ENCODE measurements around the gene RCE1. TPM values are rescaled to one million over a fixed set of nuclear protein-coding genes. Genes with fewer than 3 reads are reported as not detected.

RCE1 gene
- total RNA-seq, 1 donor from 2014 or later, result 18.8 TPM

DNA sequence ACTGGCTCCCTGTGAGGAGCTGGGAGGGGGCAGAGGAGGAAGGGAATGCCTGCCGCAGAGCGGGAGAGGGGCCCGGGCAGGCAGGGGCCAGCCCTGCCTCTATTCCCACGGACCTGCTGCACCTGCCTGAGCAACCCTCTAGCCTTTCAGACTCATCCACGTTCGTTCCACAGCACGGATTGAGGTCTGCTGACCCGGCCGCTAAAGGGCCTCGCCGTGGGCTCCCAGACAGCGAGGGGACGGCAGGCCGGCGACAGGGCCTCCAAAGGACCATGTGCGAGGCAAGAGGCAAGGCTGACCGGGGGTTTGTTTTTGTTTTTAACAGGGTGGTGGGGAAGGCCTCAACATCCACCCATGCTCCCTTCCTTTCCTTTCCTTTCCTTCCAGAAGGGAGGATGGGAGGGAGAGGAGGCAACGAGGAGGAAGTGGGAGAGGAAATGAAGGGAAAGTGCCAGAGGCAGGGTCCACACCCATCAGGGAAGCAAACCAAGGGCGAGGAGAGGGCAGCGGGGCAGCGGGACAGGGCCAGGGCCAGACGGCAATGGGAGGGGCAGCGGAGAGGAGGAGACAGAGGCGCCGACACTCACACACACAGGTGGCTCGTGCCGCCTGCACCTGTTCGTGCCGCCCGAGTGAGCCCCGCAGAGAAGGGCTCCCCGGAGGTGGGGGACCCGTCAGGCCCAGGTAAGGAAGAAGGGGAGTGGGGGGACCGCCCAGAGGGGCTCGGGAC is 21.1 kb downstream of the RCE1 start:
- Mint-ChIP-seq H3K36me3 (ENCODE audit: low read depth) (peaks cover 1% of the 10 kb centered on the region), H3K4me1 (ENCODE audit: low read depth) (no peaks in the 10 kb centered on the region), H3K4me3 (ENCODE audit: unreplicated experiment) (no peak overlapping the region), H3K27me3 (ENCODE audit: low read depth) (no peaks in the 10 kb centered on the region), H3K27ac (ENCODE audit: unreplicated experiment) (no peak overlapping the region), H3K9me3 (ENCODE audit: low read depth) (no peaks in the 10 kb centered on the region)
- no peak for DNase-seq (ENCODE audit: low spot score)
- TF ChIP-seq, protein P1, sequence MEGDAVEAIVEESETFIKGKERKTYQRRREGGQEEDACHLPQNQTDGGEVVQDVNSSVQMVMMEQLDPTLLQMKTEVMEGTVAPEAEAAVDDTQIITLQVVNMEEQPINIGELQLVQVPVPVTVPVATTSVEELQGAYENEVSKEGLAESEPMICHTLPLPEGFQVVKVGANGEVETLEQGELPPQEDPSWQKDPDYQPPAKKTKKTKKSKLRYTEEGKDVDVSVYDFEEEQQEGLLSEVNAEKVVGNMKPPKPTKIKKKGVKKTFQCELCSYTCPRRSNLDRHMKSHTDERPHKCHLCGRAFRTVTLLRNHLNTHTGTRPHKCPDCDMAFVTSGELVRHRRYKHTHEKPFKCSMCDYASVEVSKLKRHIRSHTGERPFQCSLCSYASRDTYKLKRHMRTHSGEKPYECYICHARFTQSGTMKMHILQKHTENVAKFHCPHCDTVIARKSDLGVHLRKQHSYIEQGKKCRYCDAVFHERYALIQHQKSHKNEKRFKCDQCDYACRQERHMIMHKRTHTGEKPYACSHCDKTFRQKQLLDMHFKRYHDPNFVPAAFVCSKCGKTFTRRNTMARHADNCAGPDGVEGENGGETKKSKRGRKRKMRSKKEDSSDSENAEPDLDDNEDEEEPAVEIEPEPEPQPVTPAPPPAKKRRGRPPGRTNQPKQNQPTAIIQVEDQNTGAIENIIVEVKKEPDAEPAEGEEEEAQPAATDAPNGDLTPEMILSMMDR (IDR thresholded peaks at IDR 0.05), result no peak

DNA sequence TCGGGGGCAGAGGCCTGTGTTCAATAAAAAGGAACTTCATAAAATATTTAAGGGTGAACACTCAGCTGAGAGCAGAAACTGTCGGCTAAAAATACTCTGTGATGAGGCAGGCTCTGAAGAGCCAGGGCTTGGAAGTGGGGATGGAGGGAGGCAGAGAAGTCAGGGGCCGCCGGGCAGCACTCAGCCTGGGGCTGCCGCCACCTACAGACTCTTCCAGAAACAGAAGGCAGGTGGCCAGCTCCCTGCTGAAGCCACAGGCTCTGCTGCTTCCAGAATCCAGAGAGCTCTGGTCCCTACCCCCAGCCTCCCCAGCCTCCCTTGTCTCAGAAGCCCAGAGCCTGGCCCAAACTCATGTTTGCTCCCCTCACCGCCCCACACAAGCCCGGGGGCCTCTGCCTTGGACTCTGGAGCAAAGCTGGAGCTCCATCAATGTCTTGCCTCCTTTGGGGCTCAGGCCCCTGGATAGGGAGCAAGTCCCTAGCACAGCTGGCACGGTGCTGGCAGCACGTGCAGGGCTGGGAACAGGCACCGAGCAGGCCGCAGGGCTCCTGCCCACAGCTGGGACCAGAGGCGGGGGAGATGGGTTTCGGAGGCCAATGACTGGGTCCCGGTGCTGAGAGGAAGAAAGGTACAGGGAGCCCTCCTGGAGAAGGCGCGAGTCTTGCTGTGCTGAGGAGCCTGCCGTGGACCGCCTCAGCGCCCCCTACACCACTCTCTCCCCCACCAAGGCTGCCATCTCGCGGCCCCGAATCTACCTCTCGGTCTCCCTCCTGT is 21.9 kb downstream of the RCE1 start:
- Mint-ChIP-seq H3K36me3 (ENCODE audit: low read depth) (peaks cover 1% of the 10 kb centered on the region), H3K9me3 (ENCODE audit: low read depth) (no peaks in the 10 kb centered on the region), H3K4me1 (ENCODE audit: low read depth) (no peaks in the 10 kb centered on the region), H3K27me3 (ENCODE audit: low read depth) (no peaks in the 10 kb centered on the region), H3K4me3 (ENCODE audit: unreplicated experiment) (no peak overlapping the region), H3K27ac (ENCODE audit: unreplicated experiment) (no peak overlapping the region)
- TF ChIP-seq, protein P1 (IDR thresholded peaks at IDR 0.05), result no peak
- DNase-seq (ENCODE audit: low spot score), result no peak

DNA sequence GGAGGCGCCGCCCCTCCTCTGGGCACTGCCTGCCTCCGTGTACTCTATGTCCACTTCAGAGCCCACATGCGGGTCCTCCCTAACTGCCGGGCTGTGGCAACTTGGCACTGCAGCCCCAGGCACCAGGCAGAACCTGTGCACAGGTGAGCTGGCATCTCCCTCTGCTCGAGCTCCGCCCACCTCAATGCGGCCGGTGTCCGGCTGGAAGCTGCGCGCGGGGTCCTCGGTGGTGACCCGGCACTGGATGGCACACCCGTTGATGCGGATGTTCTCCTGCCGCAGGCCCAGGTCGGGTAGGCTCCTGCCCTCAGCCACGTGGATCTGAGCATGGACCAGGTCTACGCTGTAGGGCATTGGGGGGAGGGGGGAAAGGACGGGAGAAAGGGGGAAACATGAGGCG is 22.8 kb downstream of the RCE1 start:
- TF ChIP-seq, protein P1 (IDR thresholded peaks at IDR 0.05), result no peak
- DNase-seq (ENCODE audit: low spot score), result no peak
- H3K27ac Mint-ChIP-seq (ENCODE audit: unreplicated experiment), result no peak overlapping the region
- no peak overlapping the region for H3K4me3 Mint-ChIP-seq (ENCODE audit: unreplicated experiment)
- peaks cover 1% of the 10 kb centered on the region for H3K36me3 Mint-ChIP-seq (ENCODE audit: low read depth)
- no peaks in the 10 kb centered on the region for H3K4me1 Mint-ChIP-seq (ENCODE audit: low read depth)
- H3K27me3 Mint-ChIP-seq (ENCODE audit: low read depth), result no peaks in the 10 kb centered on the region
- no peaks in the 10 kb centered on the region for H3K9me3 Mint-ChIP-seq (ENCODE audit: low read depth)

DNA sequence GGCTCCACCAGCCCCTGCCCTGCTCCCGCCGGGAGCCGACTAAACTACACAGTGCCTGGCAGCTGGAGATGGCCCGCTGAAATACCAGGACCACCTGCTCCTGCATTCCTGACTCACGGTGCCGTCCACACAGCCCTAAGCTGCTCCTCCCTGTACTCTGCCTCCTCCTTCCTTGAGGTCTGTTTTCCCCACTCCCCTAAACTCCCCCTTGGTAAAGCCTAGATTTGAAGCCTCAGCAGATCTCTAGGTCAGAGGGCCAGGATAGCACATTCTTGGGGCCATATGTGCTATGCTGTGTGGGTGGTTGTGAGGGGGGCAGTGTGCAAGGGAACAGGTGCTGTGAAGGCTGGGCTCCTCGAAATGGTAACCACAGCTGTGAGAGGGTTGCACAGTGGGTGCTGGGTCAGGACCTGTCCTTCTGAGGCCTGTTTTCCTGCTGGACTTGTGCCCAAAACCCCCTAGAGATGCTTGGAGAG is 23.3 kb downstream of the RCE1 start:
- no peak overlapping the region for H3K27ac Mint-ChIP-seq (ENCODE audit: unreplicated experiment)
- no peaks in the 10 kb centered on the region for H3K27me3 Mint-ChIP-seq (ENCODE audit: low read depth)

More for the DNA sequence above, 23.3 kb downstream of the RCE1 start:
- H3K4me3 Mint-ChIP-seq (ENCODE audit: unreplicated experiment), result no peak overlapping the region
- H3K36me3 Mint-ChIP-seq (ENCODE audit: low read depth), result no peaks in the 10 kb centered on the region
- no peak for DNase-seq (ENCODE audit: low spot score)
- no peaks in the 10 kb centered on the region for H3K4me1 Mint-ChIP-seq (ENCODE audit: low read depth)
- no peaks in the 10 kb centered on the region for H3K9me3 Mint-ChIP-seq (ENCODE audit: low read depth)
- TF ChIP-seq, protein P1 (IDR thresholded peaks at IDR 0.05), result no peak

All from chondrocyte (in vitro differentiated cells).